Trophoblast cell (in vitro differentiated cells and primary cell): ENCODE results near the gene POU2F1. TPM values are rescaled to one million over a fixed set of nuclear protein-coding genes. Genes with fewer than 3 reads are reported as not detected.

Source experiments
- DNase-seq, 2 donors: peaks; one replicate each; pipeline ENCODE4 v3.0.0-alpha.2; 2016
- H2AFZ ChIP-seq: 2 replicates; pipeline ENCODE4 v1.6.1; 2013; ENCODE audit warnings: low read length, moderate library complexity, mild to moderate bottlenecking; ENCODE audit not compliant: insufficient read depth, poor library complexity
- H2AK5ac ChIP-seq: 2 replicates; pipeline ENCODE4 v1.6.1; 2013; ENCODE audit warnings: mild to moderate bottlenecking, low read length
- H2BK120ac ChIP-seq: 2 replicates; pipeline ENCODE4 v1.6.1; 2013; ENCODE audit warnings: low read length, mild to moderate bottlenecking, moderate library complexity; ENCODE audit not compliant: insufficient read depth, poor library complexity
- H2BK12ac ChIP-seq: 2 replicates; pipeline ENCODE4 v1.6.1; 2013; ENCODE audit warnings: mild to moderate bottlenecking, low read length, moderate library complexity
- H2BK5ac ChIP-seq: 2 replicates; pipeline ENCODE4 v1.6.1; 2013; ENCODE audit warnings: low read length, low read depth, moderate library complexity, mild to moderate bottlenecking; ENCODE audit not compliant: poor library complexity
- H3K14ac ChIP-seq: 2 replicates; pipeline ENCODE4 v1.6.1; 2013; ENCODE audit warnings: mild to moderate bottlenecking, low read length
- H3K18ac ChIP-seq: 2 replicates; pipeline ENCODE4 v1.6.1; 2013; ENCODE audit warnings: mild to moderate bottlenecking, low read length
- H3K23ac ChIP-seq: 2 replicates; pipeline ENCODE4 v1.6.1; 2013; ENCODE audit warnings: low read length
- H3K27ac ChIP-seq: 2 replicates; pipeline ENCODE4 v1.5.1; 2013; ENCODE audit warnings: low read depth, mild to moderate bottlenecking, inconsistent platforms, low read length, moderate library complexity
- H3K27me3 ChIP-seq: 2 replicates; pipeline ENCODE4 v1.6.1; 2013; ENCODE audit warnings: inconsistent platforms, mild to moderate bottlenecking, low read length, moderate library complexity; ENCODE audit not compliant: insufficient read depth
- H3K36me3 ChIP-seq, 2 experiments: 1 replicate in 1 of 2; 2 replicates in 1 of 2; pipeline ENCODE4 v1.6.1; 2013; ENCODE audit warnings: low read length in 2 of 2, mild to moderate bottlenecking in 2 of 2, moderate library complexity in 1 of 2; ENCODE audit not compliant: insufficient read depth in 2 of 2, control insufficient read depth in 1 of 2
- H3K4ac ChIP-seq: 2 replicates; pipeline ENCODE4 v1.6.1; 2013; ENCODE audit warnings: low read depth, mild to moderate bottlenecking, low read length, moderate library complexity
- H3K4me1 ChIP-seq, 2 experiments: 1 replicate in 1 of 2; 2 replicates in 1 of 2; pipeline ENCODE4 v1.6.1; 2013; ENCODE audit warnings: low read length in 2 of 2, mild to moderate bottlenecking in 2 of 2, moderate library complexity in 1 of 2; ENCODE audit not compliant: insufficient read depth in 2 of 2, control insufficient read depth in 1 of 2
- H3K4me2 ChIP-seq: 2 replicates; pipeline ENCODE4 v1.6.1; 2013; ENCODE audit warnings: inconsistent platforms, mild to moderate bottlenecking, low read length, moderate library complexity
- H3K4me3 ChIP-seq: 2 replicates; pipeline ENCODE4 v1.5.1; 2013; ENCODE audit warnings: mild to moderate bottlenecking, low read depth, low read length, inconsistent platforms
- H3K79me1 ChIP-seq: one replicate; pipeline ENCODE4 v1.6.1; 2013; ENCODE audit warnings: low read length
- H3K79me2 ChIP-seq: 2 replicates; pipeline ENCODE4 v1.6.1; 2013; ENCODE audit warnings: low read length, mild to moderate bottlenecking; ENCODE audit not compliant: control insufficient read depth, insufficient read depth, poor library complexity
- H3K9ac ChIP-seq: 2 replicates; pipeline ENCODE4 v1.6.1; 2013; ENCODE audit warnings: mild to moderate bottlenecking, low read length
- H3K9me3 ChIP-seq: 2 replicates; pipeline ENCODE4 v1.6.1; 2013; ENCODE audit warnings: low read depth, mild to moderate bottlenecking, control low read depth, inconsistent platforms, low read length; ENCODE audit not compliant: insufficient read depth
- H4K12ac ChIP-seq: 2 replicates; pipeline ENCODE4 v1.6.1; 2013; ENCODE audit warnings: low read depth, mild to moderate bottlenecking, low read length, moderate library complexity
- H4K8ac ChIP-seq: 2 replicates; pipeline ENCODE4 v1.6.1; 2013; ENCODE audit warnings: low read depth, mild to moderate bottlenecking, low read length, moderate library complexity
- H4K91ac ChIP-seq: one replicate; pipeline ENCODE4 v1.6.1; 2013; ENCODE audit warnings: low read depth, mild to moderate bottlenecking, low read length, moderate library complexity
- WGBS: extraction: QIAGEN DNeasy Blood & Tissue Kit; methylation state at CpG from one replicate; pipeline ENCODE4 v1.1.7; 2013; ENCODE audit warnings: missing lambda C conversion rate; ENCODE audit not compliant: insufficient read length, insufficient coverage; ENCODE audit errors: extremely low coverage; 5-methylcytosine and 5-hydroxymethylcytosine counted together
- polyA plus RNA-seq: library from polyadenylated mRNA; stranded (reverse); fragments of 200-250 nt; gene quantifications from 2 replicates; pipeline ENCODE4 v1.2.3, GENCODE V29; 2013

Gene POU2F1
- polyA plus RNA-seq = 28.6 and 29.4 TPM in 2 replicates

GRCh38 chr1:167220537-167221125 lies at the start of gene POU2F1:
TSS of gene POU2F1 (plus strand) at chr1:167220886. CDS start at chr1:167220898, 12 bp downstream.
- Histone ChIP-seq H2BK12ac (peak within 1 kb of the TSS; percentile 60), H2BK120ac (peak within 1 kb of the TSS; percentile 99), H3K4me1 (peaks cover 0 to 2% of the 10 kb centered on the region in 2 experiments), H3K27me3 (no peaks in the 10 kb centered on the region), H3K9ac (peak within 1 kb of the TSS; percentile 96), H3K79me2 (peaks cover 16% of the 10 kb centered on the region), H4K91ac (peak within 1 kb of the TSS; percentile 93), H3K23ac (no peak within 1 kb of the TSS), H2AFZ (peak within 1 kb of the TSS; percentile 99), H3K4me2 (peak within 1 kb of the TSS; percentile 92), H3K79me1 (peaks cover 17% of the 10 kb centered on the region), H4K8ac (peak within 1 kb of the TSS; percentile 98), H3K27ac (peak within 1 kb of the TSS; percentile 98), H2BK5ac (peak within 1 kb of the TSS; percentile 98), H3K18ac (peak within 1 kb of the TSS; percentile 98), H3K14ac (peak within 1 kb of the TSS; percentile 100), H4K12ac (peak within 1 kb of the TSS; percentile 96), H3K4ac (peak within 1 kb of the TSS; percentile 96), H3K9me3 (no peaks in the 10 kb centered on the region), H3K36me3 (no peaks in the 10 kb centered on the region), H2AK5ac (peak within 1 kb of the TSS; percentile 27), H3K4me3 (peak within 1 kb of the TSS; percentile 86)
- WGBS = no CpG with 5 or more reads among the region's 53 CpGs
- DNase-seq = peak; percentile 99 to 100

DNA sequence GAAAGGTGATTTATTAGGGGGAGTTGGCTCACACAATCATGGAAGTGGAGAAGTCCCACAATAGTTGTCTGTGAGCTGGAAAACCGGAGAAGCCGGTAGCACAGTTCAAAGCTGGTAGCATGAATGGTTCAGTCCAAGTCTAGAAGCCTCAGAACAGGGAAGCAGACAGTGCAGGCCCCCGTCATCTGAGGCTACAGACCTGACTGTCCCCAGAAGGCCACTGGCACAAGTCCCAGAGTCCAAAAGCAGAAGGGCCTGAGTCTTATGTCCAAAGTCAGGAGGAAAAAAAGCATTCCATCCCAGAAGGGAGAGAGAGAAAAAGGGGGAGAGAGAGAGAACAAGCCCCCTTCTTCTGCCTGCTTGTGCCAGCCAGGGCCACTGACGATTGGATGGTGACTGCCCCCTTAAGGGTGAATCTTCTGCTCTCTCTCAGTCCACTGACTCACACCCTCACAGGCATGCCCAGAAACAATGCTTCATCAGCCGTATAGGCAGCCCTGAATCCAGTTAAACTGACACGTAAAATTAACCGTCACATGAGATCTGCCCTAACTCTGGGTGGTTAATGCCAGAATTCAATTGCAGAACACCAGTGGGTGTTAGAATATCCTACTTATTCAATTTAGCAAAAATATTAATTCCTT lies 49.3 kb upstream of the POU2F1 start:
- H2AK5ac ChIP-seq = no peak overlapping the region
- H3K79me1 ChIP-seq = peaks cover 6% of the 10 kb centered on the region
- no peak overlapping the region for H3K14ac ChIP-seq
- H2BK12ac ChIP-seq = peak overlapping the region; percentile 13
- peaks cover 2% of the 10 kb centered on the region for H3K79me2 ChIP-seq
- no peak overlapping the region for H3K4me3 ChIP-seq
- H3K4me1 ChIP-seq = peaks cover 5 to 15% of the 10 kb centered on the region in 2 experiments
- no peaks in the 10 kb centered on the region for H3K36me3 ChIP-seq
- H3K23ac ChIP-seq = no peak overlapping the region
- no peak overlapping the region for H3K27ac ChIP-seq
- H2BK5ac ChIP-seq = no peak overlapping the region
- DNase-seq = no peak
- no peak overlapping the region for H4K91ac ChIP-seq
- H3K9me3 ChIP-seq = no peaks in the 10 kb centered on the region
- H3K27me3 ChIP-seq = no peaks in the 10 kb centered on the region
- no peak overlapping the region for H3K18ac ChIP-seq
- H3K4me2 ChIP-seq = no peak overlapping the region
- no peak overlapping the region for H3K9ac ChIP-seq
- no peak overlapping the region for H3K4ac ChIP-seq
- H2AFZ ChIP-seq = no peak overlapping the region
- no peak overlapping the region for H2BK120ac ChIP-seq
- no peak overlapping the region for H4K12ac ChIP-seq
- H4K8ac ChIP-seq = no peak overlapping the region
- WGBS = no CpG with 5 or more reads among the region's 7 CpGs

- no peak overlapping the region for H3K27ac ChIP-seq
- H3K36me3 ChIP-seq = no peaks in the 10 kb centered on the region
- no peaks in the 10 kb centered on the region for H3K79me2 ChIP-seq
- H3K4ac ChIP-seq = no peak overlapping the region
- H4K12ac ChIP-seq = no peak overlapping the region
- no peak overlapping the region for H2BK5ac ChIP-seq
- no CpG with 5 or more reads among the region's 5 CpGs for WGBS
- no peak overlapping the region for H2BK12ac ChIP-seq
- H4K91ac ChIP-seq = no peak overlapping the region
- no peak overlapping the region for H2AFZ ChIP-seq
- no peak overlapping the region for H3K4me2 ChIP-seq
- H2AK5ac ChIP-seq = no peak overlapping the region
- peak in 1 of 2 donors; percentile 33 for DNase-seq
- no peaks in the 10 kb centered on the region for H3K9me3 ChIP-seq
- no peak overlapping the region for H2BK120ac ChIP-seq
- H3K4me3 ChIP-seq = no peak overlapping the region
- H3K79me1 ChIP-seq = no peaks in the 10 kb centered on the region
- peak overlapping the region; percentile 77 for H3K9ac ChIP-seq
- H3K23ac ChIP-seq = no peak overlapping the region
- H3K18ac ChIP-seq = no peak overlapping the region
- peaks cover 2 to 8% of the 10 kb centered on the region in 2 experiments for H3K4me1 ChIP-seq
- H3K14ac ChIP-seq = no peak overlapping the region
- no peak overlapping the region for H4K8ac ChIP-seq
- no peaks in the 10 kb centered on the region for H3K27me3 ChIP-seq
Measured at GRCh38 chr1:167173516-167174184, 47.0 kb upstream of the POU2F1 start.

- no peak overlapping the region for H3K4me2 ChIP-seq
- no peak overlapping the region for H4K91ac ChIP-seq
- H3K23ac ChIP-seq = no peak overlapping the region
- H3K4ac ChIP-seq = no peak overlapping the region
- H3K4me1 ChIP-seq = peaks cover 2 to 8% of the 10 kb centered on the region in 2 experiments
- H3K27ac ChIP-seq = no peak overlapping the region
- no peak overlapping the region for H2BK12ac ChIP-seq
- H2BK120ac ChIP-seq = no peak overlapping the region
- H3K36me3 ChIP-seq = no peaks in the 10 kb centered on the region
- no peaks in the 10 kb centered on the region for H3K79me2 ChIP-seq
- peak in 1 of 2 donors; percentile 41 for DNase-seq
- no peaks in the 10 kb centered on the region for H3K27me3 ChIP-seq
- no peak overlapping the region for H2AFZ ChIP-seq
- no peak overlapping the region for H2BK5ac ChIP-seq
- H4K12ac ChIP-seq = no peak overlapping the region
- H3K4me3 ChIP-seq = no peak overlapping the region
- H3K18ac ChIP-seq = no peak overlapping the region
- no peak overlapping the region for H3K9ac ChIP-seq
- H3K14ac ChIP-seq = no peak overlapping the region
- H3K79me1 ChIP-seq = no peaks in the 10 kb centered on the region
- H3K9me3 ChIP-seq = no peaks in the 10 kb centered on the region
- no peak overlapping the region for H2AK5ac ChIP-seq
- H4K8ac ChIP-seq = no peak overlapping the region
Measured at GRCh38 chr1:167175901-167176300, 44.8 kb upstream of the POU2F1 start.
